Endothelial cell of umbilical vein (primary cell): Measurements from ENCODE around the gene PTPRT. TPM values are rescaled to one million over a fixed set of nuclear protein-coding genes. Genes with fewer than 3 reads are reported as not detected.

Source experiments
- BruUV-seq: library from RNA; stranded (reverse); fragments of 400-500 nt; replicated peaks from 2 replicates; lab custom pipeline; 2021; lab: Mats Ljungman, UMichigan
- CTCF ChIA-PET: fragments of 300-600, 350-600 bp; sonication (Branson Sonifier 250); formaldehyde crosslinking; loops from one replicate; lab custom pipeline; 2021; ENCODE audit warnings: antibody characterized with exemption, inconsistent platforms; lab: Charles Lee
- POLR2A ChIA-PET: fragments of 300-600, 350-600 bp; sonication (Branson Sonifier 250); formaldehyde crosslinking; loops from one replicate; lab custom pipeline; 2021; ENCODE audit warnings: antibody characterized with exemption, inconsistent platforms; lab: Charles Lee
- DNase-seq: peaks from one replicate; pipeline ENCODE4 v3.0.0-alpha.2; 2011; ENCODE audit warnings: low read depth, low spot score
- FAIRE-seq: peaks from 2 replicates; lab custom pipeline; 2011; peaks lifted over from hg19 to GRCh38; lab: Jason Lieb, UNC
- H2AFZ ChIP-seq: 2 replicates; pipeline ENCODE4 v1.6.0; 2012; ENCODE audit warnings: low read depth, low read length, control low read depth, inconsistent platforms
- H3K27ac ChIP-seq: 2 replicates; pipeline ENCODE4 v1.5.1; 2011; ENCODE audit warnings: low read depth, mild to moderate bottlenecking, control low read depth, low read length, moderate library complexity; ENCODE audit not compliant: insufficient read depth
- H3K27me3 ChIP-seq, 2 experiments: 2 replicates each; pipeline versions ENCODE4 v1.6.0 to v1.6.1; 2011; ENCODE audit warnings: low read length in 2 of 2, mixed read lengths in 1 of 2; ENCODE audit not compliant: control insufficient read depth in 2 of 2, insufficient read depth in 2 of 2
- H3K36me3 ChIP-seq, 2 experiments: 2 replicates in 1 of 2; 3 replicates in 1 of 2; pipeline ENCODE4 v1.5.1; 2011; ENCODE audit warnings: low read length in 2 of 2, mild to moderate bottlenecking in 1 of 2, moderate library complexity in 1 of 2; ENCODE audit not compliant: control insufficient read depth in 2 of 2, insufficient read depth in 2 of 2; ENCODE audit errors: extremely low read depth in 1 of 2
- H3K4me1 ChIP-seq: 3 replicates; pipeline ENCODE4 v1.5.1; 2011; ENCODE audit warnings: mild to moderate bottlenecking, low read length; ENCODE audit not compliant: control insufficient read depth, insufficient read depth; ENCODE audit errors: extremely low read depth
- H3K4me2 ChIP-seq: 2 replicates; pipeline ENCODE4 v1.6.1; 2011; ENCODE audit warnings: low read length, control low read depth, mixed read lengths; ENCODE audit not compliant: insufficient read depth
- H3K4me3 ChIP-seq, 3 experiments: fragments of 200-600 bp in 1 of 3; sonication (generic), shearing (Covaris generic) in 1 of 3; replicated peaks in 1 of 3; 2 replicates each; pipeline ENCODE4 v1.5.1; 2011 to 2016; ENCODE audit warnings: control low read depth in 3 of 3, low read length in 3 of 3, mild to moderate bottlenecking in 2 of 3, inconsistent platforms in 1 of 3, low read depth in 1 of 3, moderate library complexity in 1 of 3; ENCODE audit not compliant: insufficient read depth in 1 of 3
- H3K79me2 ChIP-seq: 2 replicates; pipeline ENCODE4 v1.6.0; 2012; ENCODE audit warnings: low read length, inconsistent platforms; ENCODE audit not compliant: control insufficient read depth, insufficient read depth
- H3K9ac ChIP-seq: replicated peaks from 2 replicates; pipeline ENCODE3; 2011; ENCODE audit warnings: low read length, control low read depth; ENCODE audit not compliant: insufficient read depth; ENCODE audit errors: extremely low read depth
- H3K9me1 ChIP-seq: replicated peaks from 3 replicates; pipeline ENCODE4 v1.6.0; 2011; ENCODE audit warnings: mild to moderate bottlenecking, low read length; ENCODE audit not compliant: control insufficient read depth, insufficient read depth; ENCODE audit errors: extremely low read depth
- H3K9me3 ChIP-seq: replicated peaks from 2 replicates; pipeline ENCODE4 v1.5.1; 2012; ENCODE audit warnings: low read length, inconsistent platforms; ENCODE audit not compliant: control insufficient read depth, insufficient read depth
- H4K20me1 ChIP-seq: replicated peaks from 2 replicates; pipeline ENCODE3; 2011; ENCODE audit warnings: mild to moderate bottlenecking, low read length; ENCODE audit not compliant: control insufficient read depth, insufficient read depth; ENCODE audit errors: extremely low read depth
- EZH2 ChIP-seq: IDR thresholded peaks from 2 replicates; pipeline ENCODE4 v1.6.1; 2012; ENCODE audit warnings: borderline replicate concordance, low read depth, mild to moderate bottlenecking, moderate library complexity, low read length, inconsistent platforms; ENCODE audit not compliant: severe bottlenecking
- FOS ChIP-seq: IDR thresholded peaks from 2 replicates; pipeline ENCODE4 v1.6.1; 2011; ENCODE audit warnings: mild to moderate bottlenecking, low read length, moderate library complexity, borderline replicate concordance; ENCODE audit not compliant: insufficient read depth
- GATA2 ChIP-seq: IDR thresholded peaks from 2 replicates; pipeline ENCODE4 v1.7.0; 2011; ENCODE audit warnings: low read depth, mild to moderate bottlenecking, moderate library complexity, mixed read lengths, low read length; ENCODE audit not compliant: insufficient read length, insufficient read depth
- JUN ChIP-seq: IDR thresholded peaks from 2 replicates; pipeline ENCODE4 v1.6.1; 2011; ENCODE audit warnings: borderline replicate concordance, low read depth; ENCODE audit not compliant: insufficient read length, insufficient read depth
- MYC ChIP-seq: IDR thresholded peaks from one replicate; pipeline ENCODE4 v1.6.1; 2011; ENCODE audit warnings: mild to moderate bottlenecking, low read depth, low read length
- POLR2A ChIP-seq: IDR thresholded peaks from 2 replicates; pipeline ENCODE4 v1.6.1; 2012; ENCODE audit warnings: low read depth, mild to moderate bottlenecking, control low read depth, low read length
- POLR2AphosphoS5 ChIP-seq: IDR thresholded peaks from 2 replicates; pipeline ENCODE4 v1.6.1; 2012; ENCODE audit warnings: low read depth, mild to moderate bottlenecking, control low read depth, low read length, moderate library complexity; ENCODE audit not compliant: insufficient read depth
- dilution Hi-C: fragments of 300-500 bp; cut with MboI; formaldehyde crosslinking; loops from one replicate; pipeline ENCODE4 v1.15.0; 2019; ENCODE audit warnings: low sequenced_read_pairs; ENCODE audit not compliant: extremely low pct_ligation_motif_present
- intact Hi-C: fragments of 100-400 bp; cut with micrococcal nuclease; formaldehyde crosslinking; loops from one replicate; pipeline ENCODE4 v1.10.0; 2022
- polyA plus RNA-seq, 4 experiments: library from polyadenylated mRNA; depleted of rRNA in 3 of 4; stranded (reverse) in 3 of 4; unstranded in 1 of 4; fragments of >200 nt; gene quantifications; 2 replicates each; pipeline versions ENCODE4 v1.2.1 to v1.2.3, GENCODE V29; 2011 to 2012; ENCODE audit warnings: missing spikeins in 1 of 4
- total RNA-seq: library from RNA; stranded (reverse); gene quantifications from 2 replicates; pipeline ENCODE4 v1.2.3, GENCODE V29; 2021
- TF ChIP-seq, protein P1 (sequence below): IDR thresholded peaks from 2 replicates; pipeline ENCODE4 v1.6.1; 2011; ENCODE audit not compliant: insufficient read depth, insufficient read length
- TF ChIP-seq, protein P2 (sequence below), 2 donors: IDR thresholded peaks; 1 replicate in 1 of 2; 2 replicates in 1 of 2; pipeline ENCODE4 v1.5.1; 2011; ENCODE audit warnings: low read length in 2 of 2, mild to moderate bottlenecking in 2 of 2, moderate library complexity in 2 of 2, control low read depth in 1 of 2, inconsistent platforms in 1 of 2, low read depth in 1 of 2; ENCODE audit not compliant: insufficient read depth in 1 of 2; ENCODE audit errors: extremely low read depth in 1 of 2

PTPRT gene
- total and polyA plus RNA-seq, 2 donors (not counting 3 experiments of a cell fraction or from before 2014, with no cell fraction given), result not detected

DNA sequence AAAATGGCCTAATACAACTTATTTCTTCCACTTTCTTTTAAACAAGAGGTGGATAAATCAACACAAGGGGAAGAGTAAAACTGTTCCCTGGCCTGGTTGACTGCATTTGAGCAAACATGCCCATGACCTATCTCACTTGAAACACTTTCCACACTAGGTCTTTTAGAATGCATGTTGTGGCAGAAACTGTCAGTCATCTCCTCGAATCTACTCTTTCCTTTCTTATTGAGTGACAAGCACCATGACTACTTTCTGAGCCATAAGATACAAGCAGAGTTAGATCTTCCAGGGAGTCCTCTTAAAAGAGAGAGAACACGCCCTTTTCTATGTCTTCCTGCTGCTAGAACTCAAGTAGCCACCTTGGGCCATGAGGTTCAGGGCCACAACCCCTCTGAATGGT lies 66.5 kb downstream of the PTPRT start:
- H4K20me1 ChIP-seq, result no peaks in the 10 kb centered on the region
- dilution Hi-C loops, result no loop called here
- no TSS peak for BruUV-seq
- no peaks in the 10 kb centered on the region for H3K79me2 ChIP-seq
- TF ChIP-seq, protein P1, sequence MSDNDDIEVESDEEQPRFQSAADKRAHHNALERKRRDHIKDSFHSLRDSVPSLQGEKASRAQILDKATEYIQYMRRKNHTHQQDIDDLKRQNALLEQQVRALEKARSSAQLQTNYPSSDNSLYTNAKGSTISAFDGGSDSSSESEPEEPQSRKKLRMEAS, result no peak
- TF ChIP-seq GATA2 (no peak), POLR2A (no peak), EZH2 (no peak)
- no peak for DNase-seq
- no peaks in the 10 kb centered on the region for H3K4me1 ChIP-seq
- no peak overlapping the region for H3K9ac ChIP-seq
- no peaks in the 10 kb centered on the region for H3K9me1 ChIP-seq
- H3K27me3 ChIP-seq, result no peaks in the 10 kb centered on the region
- ChIA-PET CTCF (no interaction called here), POLR2A (no interaction called here)
- H3K36me3 ChIP-seq, result no peaks in the 10 kb centered on the region
- H3K4me3 ChIP-seq, result no peak overlapping the region
- no peak overlapping the region for H3K27ac ChIP-seq
- intact Hi-C loops, result no loop called here
- no peak overlapping the region for H2AFZ ChIP-seq
- H3K4me2 ChIP-seq, result no peak overlapping the region
- FAIRE-seq, result no peak
- H3K9me3 ChIP-seq, result peaks cover 3% of the 10 kb centered on the region

DNA sequence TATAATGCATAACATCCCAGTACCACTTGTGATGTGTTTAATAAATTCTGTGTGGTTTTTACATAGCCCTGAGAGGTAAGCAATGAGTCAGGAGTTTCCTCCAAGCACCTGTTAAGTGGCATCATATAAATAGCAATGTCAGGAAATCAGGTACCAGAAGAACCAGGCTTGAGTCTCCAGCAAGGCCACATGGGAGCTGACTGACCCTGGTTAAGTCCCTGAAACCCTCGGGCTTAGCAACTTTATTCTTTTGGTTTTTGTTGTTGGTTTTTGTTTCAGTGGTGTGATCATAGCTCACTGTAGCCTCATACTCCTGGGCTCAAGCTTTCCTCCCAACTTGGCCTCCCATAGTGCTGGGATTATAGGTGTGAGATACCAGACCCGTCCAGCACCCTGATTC lies 70.0 kb downstream of the PTPRT start:
- no peaks in the 10 kb centered on the region for H3K9me1 ChIP-seq
- TF ChIP-seq POLR2A (no peak), POLR2AphosphoS5 (no peak), MYC (no peak), GATA2 (no peak), EZH2 (no peak), FOS (no peak), JUN (no peak)
- TF ChIP-seq, protein P2, sequence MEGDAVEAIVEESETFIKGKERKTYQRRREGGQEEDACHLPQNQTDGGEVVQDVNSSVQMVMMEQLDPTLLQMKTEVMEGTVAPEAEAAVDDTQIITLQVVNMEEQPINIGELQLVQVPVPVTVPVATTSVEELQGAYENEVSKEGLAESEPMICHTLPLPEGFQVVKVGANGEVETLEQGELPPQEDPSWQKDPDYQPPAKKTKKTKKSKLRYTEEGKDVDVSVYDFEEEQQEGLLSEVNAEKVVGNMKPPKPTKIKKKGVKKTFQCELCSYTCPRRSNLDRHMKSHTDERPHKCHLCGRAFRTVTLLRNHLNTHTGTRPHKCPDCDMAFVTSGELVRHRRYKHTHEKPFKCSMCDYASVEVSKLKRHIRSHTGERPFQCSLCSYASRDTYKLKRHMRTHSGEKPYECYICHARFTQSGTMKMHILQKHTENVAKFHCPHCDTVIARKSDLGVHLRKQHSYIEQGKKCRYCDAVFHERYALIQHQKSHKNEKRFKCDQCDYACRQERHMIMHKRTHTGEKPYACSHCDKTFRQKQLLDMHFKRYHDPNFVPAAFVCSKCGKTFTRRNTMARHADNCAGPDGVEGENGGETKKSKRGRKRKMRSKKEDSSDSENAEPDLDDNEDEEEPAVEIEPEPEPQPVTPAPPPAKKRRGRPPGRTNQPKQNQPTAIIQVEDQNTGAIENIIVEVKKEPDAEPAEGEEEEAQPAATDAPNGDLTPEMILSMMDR (IDR thresholded peaks at IDR 0.05; ENCODE audit: extremely low read depth in 1 of 2, insufficient read depth in 1 of 2, low read depth in 1 of 2, low read length in 2 of 2), result no peak
- TF ChIP-seq, protein P1, result no peak
- peaks cover 5% of the 10 kb centered on the region for H3K9me3 ChIP-seq
- no peaks in the 10 kb centered on the region for H4K20me1 ChIP-seq
- no peaks in the 10 kb centered on the region for H3K4me1 ChIP-seq
- no peak overlapping the region for H2AFZ ChIP-seq
- H3K36me3 ChIP-seq, result no peaks in the 10 kb centered on the region
- intact Hi-C loops, result no loop called here
- H3K4me2 ChIP-seq, result no peak overlapping the region
- CTCF ChIA-PET, result no interaction called here
- H3K4me3 ChIP-seq, result no peak overlapping the region
- H3K27me3 ChIP-seq, result no peaks in the 10 kb centered on the region
- FAIRE-seq (no peak), DNase-seq (no peak)
- no peak overlapping the region for H3K27ac ChIP-seq
- BruUV-seq, result no TSS peak
- H3K9ac ChIP-seq, result no peak overlapping the region
- dilution Hi-C loops, result no loop called here
- H3K79me2 ChIP-seq, result no peaks in the 10 kb centered on the region
- POLR2A ChIA-PET, result no interaction called here
